HG02610 (cell line): Measurements from ENCODE around the gene KCNH4.

Experiments
- ATAC-seq: cut with Tn5 transposase; IDR thresholded peaks from one replicate; pipeline ENCODE4 v1.9.1; 2021; ENCODE audit warnings: mild to moderate bottlenecking, moderate library complexity; ENCODE audit not compliant: unreplicated experiment

KCNH4 gene

DNA sequence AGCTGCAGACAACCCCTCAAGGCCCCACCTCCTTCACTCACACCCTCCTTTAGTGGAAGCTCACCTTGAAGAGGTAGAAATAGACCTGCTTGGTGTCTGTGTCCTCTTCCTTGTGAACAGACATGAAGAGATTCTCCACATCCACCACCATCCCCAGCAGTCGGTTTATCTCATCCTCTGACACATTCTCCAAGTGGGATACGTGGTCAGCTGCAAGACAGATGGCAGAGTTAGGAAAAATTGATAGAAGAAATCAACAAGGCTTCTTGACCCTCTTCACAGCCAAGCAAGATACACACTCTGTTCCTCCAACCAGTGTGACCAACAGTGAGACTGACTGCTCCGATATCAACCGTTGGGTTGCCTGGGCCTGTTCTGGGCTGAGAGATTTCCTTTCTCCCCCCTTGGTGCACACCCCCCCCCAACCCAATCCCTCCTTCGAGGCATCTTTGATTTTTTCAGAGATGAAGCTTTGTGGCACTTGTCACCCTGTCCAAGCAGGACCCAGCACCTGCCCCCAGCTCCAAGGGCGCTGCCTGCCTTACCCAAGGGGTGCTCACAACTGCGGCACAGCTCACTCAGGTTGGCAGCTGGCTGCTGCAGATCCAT is 60.7 kb downstream of the KCNH4 start:
- ATAC-seq, result no peak

DNA sequence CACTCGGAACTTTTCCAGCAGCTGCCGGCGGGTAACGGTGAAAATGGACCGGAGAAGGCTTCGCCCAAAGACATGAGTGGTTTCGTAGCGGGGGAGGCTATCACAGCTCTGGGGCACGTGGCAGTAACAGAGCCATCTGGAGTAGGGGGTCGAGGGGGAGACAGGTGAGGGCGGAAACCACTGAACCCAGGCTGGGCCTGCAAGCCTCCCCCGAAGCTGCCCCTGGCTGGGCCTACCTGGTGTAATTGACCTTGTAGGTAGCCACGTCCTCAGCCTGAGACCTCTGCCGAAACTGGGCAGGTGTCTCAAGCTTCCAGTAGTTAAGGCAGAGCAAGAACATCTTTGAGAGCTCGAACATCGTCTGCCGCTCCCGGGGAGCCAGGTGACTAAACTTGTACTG is 61.6 kb downstream of the KCNH4 start:
- ATAC-seq, result no peak

DNA sequence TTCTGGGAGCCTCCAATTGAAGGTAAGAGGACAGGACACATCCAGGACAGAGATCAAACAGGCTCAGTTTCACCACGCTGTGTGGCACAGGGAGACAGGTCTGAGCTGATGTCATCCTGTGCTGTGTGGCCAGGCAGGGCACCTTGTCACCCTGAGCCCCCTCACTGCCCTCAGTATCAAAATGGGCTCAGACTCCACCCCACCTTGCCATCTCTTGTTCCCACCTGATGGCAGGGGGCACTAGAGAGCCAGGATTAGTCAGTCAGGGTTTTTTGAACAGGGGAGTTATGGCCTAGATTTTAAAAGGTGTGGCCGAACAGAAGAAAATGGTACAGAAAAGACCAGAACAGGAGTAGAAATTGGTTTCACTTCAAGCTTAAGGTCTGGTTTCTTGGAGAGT is 62.4 kb downstream of the KCNH4 start:
- ATAC-seq, result no peak

DNA sequence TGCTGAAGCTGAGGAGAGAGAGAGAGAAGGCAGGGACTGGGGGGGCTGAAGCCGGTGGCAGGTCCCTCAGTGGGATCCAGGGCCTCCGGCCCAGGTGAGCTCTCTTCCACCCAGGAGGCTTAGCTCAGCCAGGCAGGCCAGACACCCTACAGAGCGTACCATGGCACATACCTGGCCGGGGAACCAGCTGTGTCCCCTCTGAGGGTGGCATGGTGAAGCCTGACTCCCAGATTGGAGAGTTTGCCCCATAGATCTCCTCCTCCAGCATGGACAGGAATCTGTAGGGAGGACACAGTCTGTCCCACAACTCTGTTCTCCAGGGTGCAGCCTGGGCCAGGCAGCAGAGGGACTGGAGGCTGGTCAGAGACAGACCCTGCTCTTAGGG is 62.8 kb downstream of the KCNH4 start:
- no peak for ATAC-seq

DNA sequence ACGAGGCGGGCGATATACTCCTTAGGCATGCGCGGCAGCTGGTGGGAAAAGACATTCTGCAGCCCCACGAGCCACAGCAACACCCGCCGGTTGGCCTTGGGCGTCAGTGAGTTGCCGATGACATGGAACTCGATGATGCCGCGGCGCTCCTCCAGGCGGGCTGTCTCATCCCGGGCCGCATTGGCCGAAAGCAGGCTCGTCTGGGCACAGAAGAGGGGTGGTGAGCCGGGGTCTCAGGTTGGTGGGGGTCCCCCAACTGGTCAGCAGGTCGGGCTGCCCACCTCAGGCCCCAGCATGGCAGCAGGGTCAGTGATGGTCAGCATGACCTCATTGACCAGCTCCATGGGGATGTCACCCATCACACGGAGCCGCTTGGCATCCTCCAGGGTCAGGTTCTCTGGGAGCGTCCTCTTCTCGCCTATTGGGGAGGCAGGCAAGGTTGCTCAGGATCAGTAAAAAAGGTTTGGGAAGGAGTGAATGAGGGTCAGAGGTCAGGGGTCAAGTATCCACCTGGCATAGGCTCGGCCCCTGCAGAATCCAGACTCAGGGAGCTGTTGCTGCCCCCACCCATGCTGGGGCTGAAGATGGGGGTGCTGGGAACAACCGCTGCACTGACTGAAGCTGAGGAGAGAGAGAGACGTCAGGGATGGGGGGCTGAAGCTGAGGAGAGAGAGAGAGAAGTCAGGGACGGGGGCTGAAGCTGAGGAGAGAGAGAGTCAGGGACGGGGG is 63.4 kb downstream of the KCNH4 start:
- no peak for ATAC-seq

DNA sequence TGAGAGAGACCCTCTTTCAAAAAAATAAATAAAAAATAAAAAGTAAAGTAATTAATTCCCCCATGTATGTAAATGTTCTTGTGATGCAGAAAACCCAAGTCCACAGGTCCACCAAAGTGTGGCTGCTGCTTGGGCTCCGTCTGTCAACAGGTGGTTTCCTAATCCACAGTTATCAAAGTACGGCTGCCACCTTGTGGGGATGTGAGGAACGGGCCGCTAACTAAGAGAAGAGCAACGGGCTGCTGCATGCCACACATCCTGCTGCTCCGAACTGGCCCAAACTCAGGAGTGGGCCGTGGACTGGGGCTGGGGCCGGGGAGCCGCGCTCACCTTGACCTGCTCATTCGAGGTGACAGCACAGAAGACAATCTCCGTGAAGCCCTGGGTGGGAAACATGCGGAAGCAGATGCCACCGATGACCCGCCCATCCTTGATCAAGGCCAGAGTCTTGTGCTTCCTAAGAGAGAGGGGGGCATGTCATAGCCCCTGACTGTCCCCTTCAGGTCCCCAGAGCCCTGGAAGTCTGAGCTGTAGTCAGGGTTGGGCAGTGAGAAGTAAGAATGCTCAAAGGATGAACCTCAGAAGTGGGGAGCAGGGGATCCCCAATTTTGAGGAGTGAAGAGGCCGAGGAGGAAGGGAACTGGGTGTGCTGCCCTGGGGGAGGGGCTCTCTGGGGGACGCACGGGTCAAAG is 64.1 kb downstream of the KCNH4 start:
- ATAC-seq, result no peak

DNA sequence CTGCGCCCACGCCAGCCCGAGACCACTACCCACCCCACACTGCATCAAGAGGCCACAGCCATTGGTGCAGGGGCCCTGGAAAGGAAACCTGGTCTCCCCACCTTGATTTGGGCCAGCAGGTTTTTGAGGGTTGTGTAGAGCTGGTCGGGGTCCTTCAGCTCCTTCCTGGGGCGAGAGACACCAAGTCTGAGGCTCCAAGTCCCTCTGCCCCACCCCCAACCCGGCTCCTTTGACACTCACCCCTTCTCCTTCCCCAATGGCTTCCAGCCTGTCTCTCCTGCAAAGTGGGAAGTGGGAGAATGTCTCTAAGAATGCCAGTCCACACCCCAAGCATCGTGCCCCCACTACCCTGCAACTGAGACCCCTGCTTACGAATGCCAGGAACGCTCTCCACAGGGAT is 66.8 kb downstream of the KCNH4 start:
- no peak for ATAC-seq

DNA sequence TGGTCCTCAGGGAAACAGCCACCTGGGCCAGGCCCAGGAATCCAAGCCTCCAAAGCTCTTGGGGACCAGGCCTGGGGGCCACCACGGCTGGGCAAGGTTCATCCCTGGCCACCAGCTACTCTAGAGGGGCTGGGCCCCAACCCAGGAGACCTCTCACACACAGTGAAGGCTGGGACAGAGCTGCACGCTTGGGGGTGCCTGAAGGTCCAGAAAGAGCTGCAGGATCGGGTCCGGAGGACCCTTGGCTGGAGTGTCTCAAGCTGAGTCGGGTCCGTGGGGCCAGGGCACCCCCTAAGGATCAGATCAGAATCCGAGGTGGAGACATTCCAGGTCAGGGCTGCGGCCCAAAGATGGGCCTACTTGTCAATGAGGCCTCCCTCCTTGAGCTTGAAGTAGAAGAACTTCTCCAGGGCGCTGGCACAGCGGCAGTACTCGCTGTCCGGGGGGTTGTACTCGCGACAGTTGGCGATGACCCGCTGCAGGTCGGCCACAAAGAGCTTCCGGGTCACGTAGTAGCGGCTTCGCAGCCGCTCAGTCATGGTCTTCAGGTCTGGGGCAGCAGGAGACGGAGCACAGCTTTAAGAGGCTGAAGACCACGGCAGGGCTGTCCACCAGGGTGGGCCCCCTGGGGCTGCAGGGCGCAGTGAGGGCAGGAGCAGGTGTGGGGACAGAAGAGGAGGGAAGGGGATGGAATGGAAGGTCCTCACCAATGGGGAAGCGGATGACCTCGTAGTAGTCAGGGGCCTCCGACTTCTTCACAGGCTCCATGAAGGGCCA is 67.5 kb downstream of the KCNH4 start:
- no peak for ATAC-seq

DNA sequence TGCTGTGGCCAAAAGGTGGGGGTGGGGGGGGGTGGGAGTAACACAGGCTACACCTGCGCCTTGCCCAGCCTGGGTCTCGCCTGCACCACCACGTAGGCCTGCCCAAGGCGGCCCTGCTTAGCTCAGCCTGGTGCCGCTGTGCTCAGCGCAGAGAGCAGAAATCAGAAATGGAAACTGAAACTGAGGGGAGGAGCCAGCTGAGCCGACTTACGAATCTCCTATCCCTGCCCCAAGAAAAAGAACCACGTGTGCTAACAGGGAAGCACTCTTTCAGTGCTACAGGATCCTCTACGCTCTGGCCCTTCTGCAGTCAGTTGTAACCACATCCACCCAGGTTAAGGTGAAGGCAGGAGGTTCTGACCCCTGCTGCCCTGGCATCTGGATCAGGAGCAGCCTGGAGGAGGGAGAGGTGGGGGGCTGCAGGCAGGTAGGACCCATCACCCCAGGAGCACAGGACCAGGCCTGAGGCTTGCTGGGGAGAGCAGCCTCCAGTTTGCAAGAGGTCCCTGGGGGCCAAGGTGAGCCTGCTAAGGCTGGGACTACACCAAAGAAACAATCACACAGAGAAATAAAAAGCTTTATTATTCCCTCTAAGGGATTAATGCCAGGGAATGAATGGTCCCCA is 68.3 kb downstream of the KCNH4 start, which contains the start of gene DHX58:
TSS of gene DHX58 (minus strand) at position 163 of the 625 bp plus-strand sequence. CDS start 822 bp downstream, outside the sequence.
- ATAC-seq, result peak; percentile 62

DNA sequence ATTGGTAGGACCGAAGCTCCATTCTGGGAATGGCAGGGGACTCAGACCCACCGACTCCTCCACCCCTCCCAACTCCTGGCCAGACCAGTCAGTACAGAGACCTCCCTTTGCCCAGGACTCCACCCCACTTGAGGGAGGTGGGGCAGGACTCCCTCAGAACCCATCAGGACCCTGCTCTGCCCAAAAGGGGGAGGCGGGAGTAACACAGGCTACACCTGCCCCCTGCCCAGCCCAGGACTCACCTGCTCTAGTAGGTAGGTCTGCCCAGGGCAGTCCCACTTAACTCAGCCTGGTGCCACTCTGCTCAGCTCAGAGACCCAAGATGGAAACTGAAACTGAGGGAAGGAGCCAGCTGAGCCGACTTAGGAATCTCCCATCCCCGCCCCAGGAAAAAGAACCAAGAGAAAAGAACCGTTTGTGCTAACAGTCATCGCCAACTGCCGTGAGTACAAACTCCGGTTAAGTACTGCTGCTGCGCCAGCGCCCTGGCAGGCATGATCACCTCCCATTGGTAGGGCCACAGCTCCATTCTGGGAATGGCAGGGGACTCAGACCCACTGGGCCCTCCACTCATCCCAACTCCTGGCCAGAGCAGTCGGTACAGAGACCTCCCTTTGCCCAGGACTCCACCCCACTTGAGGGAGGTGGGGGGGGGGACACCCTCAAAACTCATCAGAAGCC is 68.9 kb downstream of the KCNH4 start:
- ATAC-seq, result no peak

DNA sequence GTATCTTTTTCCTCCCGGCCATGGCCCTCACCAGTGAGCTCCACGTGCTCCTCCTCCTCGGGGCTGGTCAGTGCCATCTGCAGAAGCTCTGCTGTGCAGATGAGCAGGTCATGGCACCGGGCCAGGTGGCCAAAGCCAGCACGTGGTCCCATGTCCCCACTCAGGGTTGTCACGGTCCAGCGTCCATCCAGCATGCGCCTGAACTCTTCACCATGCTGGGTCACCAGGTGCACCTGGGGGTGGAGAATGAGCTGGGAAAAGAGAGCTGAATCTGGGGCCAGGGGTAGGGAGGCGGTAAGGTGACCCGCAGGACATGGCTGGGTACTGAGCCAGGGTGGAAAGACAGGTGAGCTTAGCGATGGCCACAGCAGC is 69.7 kb downstream of the KCNH4 start:
- ATAC-seq, result no peak

DNA sequence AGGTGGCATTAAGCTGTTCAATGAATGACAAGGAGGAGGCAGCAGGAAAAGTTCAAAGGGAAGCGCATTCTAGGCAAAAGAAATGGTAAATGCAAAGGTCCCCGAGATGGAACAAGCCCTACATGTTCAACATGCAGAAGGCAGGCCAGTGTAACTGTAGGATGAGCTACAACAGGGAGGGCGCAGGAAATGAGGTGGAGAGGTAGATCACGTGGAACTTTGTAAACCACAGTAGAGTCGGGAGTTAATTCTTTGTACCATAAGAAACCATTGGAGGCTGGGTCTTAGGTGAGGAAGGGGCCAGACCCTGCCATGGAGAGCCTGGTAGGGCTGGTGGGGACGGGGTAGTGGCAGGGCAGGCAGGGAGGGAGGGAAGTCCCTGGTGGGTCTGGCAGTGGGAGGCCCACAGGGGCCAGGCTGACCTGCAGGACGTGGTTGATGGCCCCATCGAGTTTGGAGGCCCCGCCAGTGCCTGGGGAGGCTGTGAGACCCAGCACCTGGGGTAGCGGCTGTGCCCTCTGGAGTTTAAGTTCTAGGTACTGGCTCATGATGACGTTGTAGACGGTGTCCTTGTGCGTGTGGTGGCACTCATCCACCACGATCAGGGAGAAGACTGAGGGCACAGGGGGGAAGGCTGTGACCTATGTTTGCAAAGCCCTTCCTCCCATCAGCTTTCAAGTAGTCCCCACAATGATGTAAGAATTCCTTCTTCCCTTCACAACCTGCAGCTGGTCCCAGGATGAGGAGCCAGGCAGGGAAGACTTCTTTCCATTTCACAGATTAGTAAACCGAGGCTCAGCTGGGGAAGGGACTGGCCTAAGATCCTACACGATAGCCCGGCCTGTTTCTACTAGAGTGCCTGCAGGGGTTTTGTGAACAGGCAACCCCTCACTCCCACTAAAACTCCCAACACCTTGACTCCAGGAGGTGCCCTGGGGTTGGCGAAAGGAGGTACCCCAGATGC is 70.4 kb downstream of the KCNH4 start:
- no peak for ATAC-seq

DNA sequence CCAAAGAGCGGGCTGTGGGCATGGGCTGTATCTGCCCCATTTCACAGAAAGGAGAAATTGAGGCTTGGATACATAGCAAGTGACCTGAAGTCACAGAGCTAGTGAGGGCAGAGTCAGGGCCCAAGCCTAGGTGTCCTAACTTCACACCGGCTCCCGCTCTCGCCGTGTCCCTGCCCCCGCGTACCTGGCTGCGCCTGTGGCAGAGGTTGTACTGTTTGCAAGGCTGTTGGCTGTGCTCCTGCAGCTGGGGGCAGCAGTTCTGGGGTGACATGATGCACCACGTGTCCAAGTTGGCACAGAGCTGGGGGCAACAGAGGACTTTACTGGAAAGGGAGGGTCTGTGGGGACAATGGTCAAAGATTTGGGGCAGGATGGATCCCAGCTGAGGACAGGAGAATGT is 71.9 kb downstream of the KCNH4 start:
- ATAC-seq, result no peak

DNA sequence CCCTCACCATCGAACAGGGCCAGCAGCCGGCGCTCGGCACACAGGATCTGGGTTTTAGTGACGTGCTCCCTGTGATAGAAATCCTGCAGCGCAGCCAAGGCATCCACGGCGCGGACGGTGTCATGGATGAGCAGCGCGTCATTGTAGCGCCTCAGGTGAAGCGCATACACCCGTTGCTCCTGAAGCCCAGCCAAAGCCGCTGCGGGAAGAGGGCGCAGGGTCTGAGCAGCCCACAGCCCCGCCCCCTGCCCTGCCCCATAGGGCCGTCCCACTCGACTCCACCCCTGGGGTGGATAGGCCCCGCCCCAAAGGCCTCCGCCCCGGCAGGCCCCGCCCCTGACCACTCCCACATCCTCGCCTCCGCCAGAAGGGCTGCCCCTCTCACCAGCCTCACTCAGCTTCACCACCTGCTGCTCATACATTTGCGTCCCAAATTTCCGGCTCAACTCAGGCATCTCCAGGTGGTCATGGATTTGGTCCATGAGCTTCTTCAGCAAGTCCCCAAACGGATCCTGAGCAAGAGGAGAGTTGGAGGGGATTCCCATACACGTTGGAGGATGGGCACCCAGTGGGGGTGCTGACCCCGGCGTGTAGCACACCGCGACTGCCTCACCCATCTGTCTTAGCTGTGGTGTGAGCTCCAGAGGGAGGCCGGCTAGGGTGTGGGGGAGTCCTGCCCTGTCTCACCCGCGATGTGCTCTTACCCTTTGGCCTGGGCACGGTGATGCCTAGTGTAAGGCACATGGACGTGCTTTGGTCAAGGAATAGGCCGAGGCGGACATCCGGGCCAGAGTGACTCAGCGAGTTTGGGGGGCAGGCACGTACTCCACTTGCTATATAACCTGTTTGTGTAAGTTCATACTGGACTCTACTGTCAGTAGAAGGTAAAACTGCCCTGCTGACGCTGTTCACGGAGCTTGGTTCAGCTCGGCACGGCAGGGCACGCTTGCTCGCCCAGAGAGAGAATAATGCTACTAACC is 73.1 kb downstream of the KCNH4 start:
- ATAC-seq, result peak; percentile 75

DNA sequence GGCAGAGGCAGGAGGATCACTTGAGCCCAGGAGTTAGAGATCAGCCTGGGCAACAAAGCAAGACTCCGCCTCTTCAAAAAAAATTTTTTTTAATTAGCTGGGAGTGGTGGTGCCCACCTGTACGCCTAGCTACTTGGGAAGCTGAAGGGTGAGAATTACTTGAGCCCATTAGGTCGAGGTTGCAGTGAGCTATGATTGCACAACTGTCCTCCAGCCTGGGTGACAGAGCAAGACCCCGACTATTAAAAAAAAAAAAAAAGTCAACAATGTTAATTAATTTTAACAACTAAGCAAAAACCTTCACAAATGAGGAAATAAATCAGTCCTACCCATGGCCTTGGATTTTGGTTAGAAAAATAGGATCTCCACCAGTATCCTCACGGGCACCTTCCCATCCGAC is 73.8 kb downstream of the KCNH4 start:
- no peak for ATAC-seq
